ENCODE results near the gene HDAC4.

DNA sequence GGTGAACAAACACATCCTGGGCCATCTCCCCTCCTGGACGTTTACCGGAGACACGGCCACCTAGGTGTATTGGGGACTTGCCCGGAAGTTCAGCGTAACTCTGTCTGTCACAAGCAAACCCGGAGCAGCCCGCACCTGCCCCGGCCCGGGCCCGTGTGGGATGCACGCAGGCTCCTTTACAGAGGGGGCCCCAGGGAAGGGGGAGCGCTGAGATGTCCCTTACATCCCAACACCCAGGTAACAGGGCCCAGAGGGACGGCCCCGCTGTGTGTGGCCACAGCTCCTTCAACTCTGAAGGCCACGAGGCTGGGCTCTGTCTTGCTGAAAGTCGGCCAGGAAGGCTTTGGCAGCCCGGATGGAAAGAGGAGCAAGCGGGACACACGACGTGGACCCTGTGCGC is 340.1 kb downstream of the HDAC4 start:
- TF ChIP-seq ZNF384 (IDR thresholded peaks at IDR 0.05) (no peak), SUZ12 (IDR thresholded peaks at IDR 0.05) (no peak), FOXA1 (IDR thresholded peaks at IDR 0.05) (no peak), LEF1 (IDR thresholded peaks at IDR 0.05; ENCODE audit: borderline replicate concordance) (no peak), BHLHE40 (IDR thresholded peaks at IDR 0.05; ENCODE audit: borderline replicate concordance) (no peak), ARNT (IDR thresholded peaks at IDR 0.05) (no peak), L3MBTL2 (conservative IDR thresholded peaks at IDR 0.05) (no peak), FOXM1 (IDR thresholded peaks at IDR 0.05; ENCODE audit: borderline replicate concordance) (no peak), SP1 (IDR thresholded peaks at IDR 0.05) (no peak), TARDBP (IDR thresholded peaks at IDR 0.05) (no peak), NFRKB (IDR thresholded peaks at IDR 0.05) (no peak), FOXK2 (IDR thresholded peaks at IDR 0.05) (no peak)
- TF ChIP-seq, protein P1, sequence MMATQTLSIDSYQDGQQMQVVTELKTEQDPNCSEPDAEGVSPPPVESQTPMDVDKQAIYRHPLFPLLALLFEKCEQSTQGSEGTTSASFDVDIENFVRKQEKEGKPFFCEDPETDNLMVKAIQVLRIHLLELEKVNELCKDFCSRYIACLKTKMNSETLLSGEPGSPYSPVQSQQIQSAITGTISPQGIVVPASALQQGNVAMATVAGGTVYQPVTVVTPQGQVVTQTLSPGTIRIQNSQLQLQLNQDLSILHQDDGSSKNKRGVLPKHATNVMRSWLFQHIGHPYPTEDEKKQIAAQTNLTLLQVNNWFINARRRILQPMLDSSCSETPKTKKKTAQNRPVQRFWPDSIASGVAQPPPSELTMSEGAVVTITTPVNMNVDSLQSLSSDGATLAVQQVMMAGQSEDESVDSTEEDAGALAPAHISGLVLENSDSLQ (IDR thresholded peaks at IDR 0.05), result no peak

Data from HEK293T (cell line).